Osteocyte (in vitro differentiated cells): ENCODE results near the gene CADPS2. TPM values are rescaled to one million over a fixed set of nuclear protein-coding genes. Genes with fewer than 3 reads are reported as not detected.

ENCODE experiments used
- DNase-seq: peaks from one replicate; pipeline ENCODE4 v3.0.0; 2021; ENCODE audit warnings: mixed read lengths; ENCODE audit not compliant: unreplicated experiment; ENCODE audit errors: extremely low spot score
- H3K27ac Mint-ChIP-seq: one replicate; pipeline ENCODE4 v1.8.0; 2021; ENCODE audit warnings: mild to moderate bottlenecking, mixed read lengths; ENCODE audit not compliant: unreplicated experiment
- H3K27me3 Mint-ChIP-seq: one replicate; pipeline ENCODE4 v1.8.0; 2021; ENCODE audit warnings: mixed read lengths; ENCODE audit not compliant: unreplicated experiment
- H3K36me3 Mint-ChIP-seq: one replicate; pipeline ENCODE4 v1.8.0; 2021; ENCODE audit warnings: mixed read lengths; ENCODE audit not compliant: unreplicated experiment
- H3K4me1 Mint-ChIP-seq: one replicate; pipeline ENCODE4 v1.8.0; 2021; ENCODE audit warnings: mixed read lengths; ENCODE audit not compliant: unreplicated experiment
- H3K4me3 Mint-ChIP-seq: one replicate; pipeline ENCODE4 v1.8.0; 2021; ENCODE audit warnings: mild to moderate bottlenecking, moderate library complexity, mixed read lengths; ENCODE audit not compliant: unreplicated experiment
- H3K9me3 Mint-ChIP-seq: one replicate; pipeline ENCODE4 v1.8.0; 2021; ENCODE audit warnings: mixed read lengths; ENCODE audit not compliant: unreplicated experiment
- total RNA-seq: library from RNA; stranded (reverse); gene quantifications from 2 replicates; pipeline ENCODE4 v1.2.1, GENCODE V29; 2021
- TF ChIP-seq, protein P1 (sequence below): fragments of 200-600 bp; sonication (generic); IDR thresholded peaks from 2 replicates; pipeline ENCODE4 v1.5.0; 2021; ENCODE audit warnings: antibody characterized with exemption, mild to moderate bottlenecking, moderate library complexity

CADPS2 gene
- total RNA-seq, 1 donor from 2014 or later: 0.81 TPM

DNA sequence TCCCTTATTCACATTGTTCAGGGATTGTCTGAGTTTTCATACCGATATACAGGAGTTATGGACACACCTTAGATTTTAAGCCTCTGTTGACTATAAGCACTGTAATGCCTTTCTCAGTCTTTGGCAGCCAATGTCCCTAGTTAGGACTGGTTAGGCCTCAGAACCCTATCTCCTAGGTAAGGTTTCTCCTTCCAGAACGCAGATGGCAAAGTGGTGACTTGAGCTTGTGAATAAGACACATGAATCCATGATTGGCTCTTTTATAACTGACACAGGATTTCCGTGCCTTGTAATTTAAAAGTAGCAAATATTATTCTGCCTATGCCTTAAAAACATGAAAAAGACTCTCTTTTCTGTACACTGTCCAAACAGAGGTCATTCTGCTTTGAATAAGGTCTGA lies 171.1 kb downstream of the CADPS2 start:
- TF ChIP-seq, protein P1, sequence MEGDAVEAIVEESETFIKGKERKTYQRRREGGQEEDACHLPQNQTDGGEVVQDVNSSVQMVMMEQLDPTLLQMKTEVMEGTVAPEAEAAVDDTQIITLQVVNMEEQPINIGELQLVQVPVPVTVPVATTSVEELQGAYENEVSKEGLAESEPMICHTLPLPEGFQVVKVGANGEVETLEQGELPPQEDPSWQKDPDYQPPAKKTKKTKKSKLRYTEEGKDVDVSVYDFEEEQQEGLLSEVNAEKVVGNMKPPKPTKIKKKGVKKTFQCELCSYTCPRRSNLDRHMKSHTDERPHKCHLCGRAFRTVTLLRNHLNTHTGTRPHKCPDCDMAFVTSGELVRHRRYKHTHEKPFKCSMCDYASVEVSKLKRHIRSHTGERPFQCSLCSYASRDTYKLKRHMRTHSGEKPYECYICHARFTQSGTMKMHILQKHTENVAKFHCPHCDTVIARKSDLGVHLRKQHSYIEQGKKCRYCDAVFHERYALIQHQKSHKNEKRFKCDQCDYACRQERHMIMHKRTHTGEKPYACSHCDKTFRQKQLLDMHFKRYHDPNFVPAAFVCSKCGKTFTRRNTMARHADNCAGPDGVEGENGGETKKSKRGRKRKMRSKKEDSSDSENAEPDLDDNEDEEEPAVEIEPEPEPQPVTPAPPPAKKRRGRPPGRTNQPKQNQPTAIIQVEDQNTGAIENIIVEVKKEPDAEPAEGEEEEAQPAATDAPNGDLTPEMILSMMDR: no peak
- H3K36me3 Mint-ChIP-seq: no peaks in the 10 kb centered on the region
- H3K9me3 Mint-ChIP-seq: peaks cover 3% of the 10 kb centered on the region
- no peaks in the 10 kb centered on the region for H3K4me1 Mint-ChIP-seq
- H3K27ac Mint-ChIP-seq: no peak overlapping the region
- no peak for DNase-seq
- H3K4me3 Mint-ChIP-seq: no peak overlapping the region
- no peaks in the 10 kb centered on the region for H3K27me3 Mint-ChIP-seq

DNA sequence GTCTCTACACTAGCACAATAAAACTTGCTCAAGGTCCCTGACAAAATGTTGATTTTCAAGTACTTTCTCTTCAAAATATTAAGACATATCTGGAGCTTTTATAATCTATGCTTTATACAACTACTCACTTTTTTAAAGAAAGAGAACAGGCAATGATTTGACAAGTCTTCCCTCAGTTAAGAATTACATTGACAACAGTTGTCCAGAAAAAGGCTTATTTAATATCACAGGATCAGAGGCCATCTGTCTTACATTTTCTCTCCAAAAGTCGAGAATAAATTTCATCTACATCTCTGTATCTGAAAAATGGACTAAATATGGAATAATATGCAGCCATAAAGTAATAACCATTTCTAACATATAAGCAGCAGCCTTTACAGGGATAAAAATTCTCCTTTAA lies 175.3 kb downstream of the CADPS2 start:
- Mint-ChIP-seq H3K4me3 (no peak overlapping the region), H3K4me1 (no peaks in the 10 kb centered on the region), H3K36me3 (no peaks in the 10 kb centered on the region), H3K9me3 (no peaks in the 10 kb centered on the region), H3K27ac (no peak overlapping the region), H3K27me3 (no peaks in the 10 kb centered on the region)
- no peak for DNase-seq
- TF ChIP-seq, protein P1: no peak

DNA sequence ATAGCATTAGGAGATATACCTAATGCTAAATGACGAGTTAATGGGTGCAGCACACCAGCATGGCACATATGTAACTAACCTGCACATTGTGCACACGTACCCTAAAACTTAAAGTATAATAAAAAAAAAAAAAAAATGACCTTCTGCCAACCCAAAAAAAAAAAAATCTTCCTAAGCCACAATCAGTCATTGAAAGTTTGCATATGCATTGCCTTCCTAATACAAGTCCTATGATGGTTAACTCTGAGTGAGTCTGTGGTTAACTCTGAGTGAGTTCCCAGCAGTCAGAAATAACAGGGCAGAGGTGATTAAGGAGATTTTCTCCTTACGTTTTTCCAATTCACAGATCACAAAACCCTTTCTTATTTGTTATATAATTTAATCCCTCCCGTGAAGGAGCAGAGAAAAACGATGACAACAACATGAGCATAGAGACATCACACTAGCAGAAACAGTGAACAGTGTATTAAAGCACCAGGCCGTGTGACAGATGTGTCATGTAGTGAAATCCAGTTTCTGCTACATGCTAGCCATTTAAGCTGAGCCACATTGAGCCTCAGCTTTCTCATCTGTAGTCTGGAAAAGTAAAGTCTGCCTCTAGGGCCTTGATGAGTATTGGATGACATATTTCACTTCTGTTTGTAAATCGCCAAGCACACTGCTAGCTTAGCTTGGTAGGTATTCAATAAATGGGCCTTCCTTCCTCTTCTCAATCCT lies 176.2 kb downstream of the CADPS2 start:
- TF ChIP-seq, protein P1: no peak
- Mint-ChIP-seq H3K9me3 (no peaks in the 10 kb centered on the region), H3K36me3 (no peaks in the 10 kb centered on the region), H3K4me1 (no peaks in the 10 kb centered on the region), H3K27ac (no peak overlapping the region), H3K4me3 (no peak overlapping the region), H3K27me3 (no peaks in the 10 kb centered on the region)
- no peak for DNase-seq

DNA sequence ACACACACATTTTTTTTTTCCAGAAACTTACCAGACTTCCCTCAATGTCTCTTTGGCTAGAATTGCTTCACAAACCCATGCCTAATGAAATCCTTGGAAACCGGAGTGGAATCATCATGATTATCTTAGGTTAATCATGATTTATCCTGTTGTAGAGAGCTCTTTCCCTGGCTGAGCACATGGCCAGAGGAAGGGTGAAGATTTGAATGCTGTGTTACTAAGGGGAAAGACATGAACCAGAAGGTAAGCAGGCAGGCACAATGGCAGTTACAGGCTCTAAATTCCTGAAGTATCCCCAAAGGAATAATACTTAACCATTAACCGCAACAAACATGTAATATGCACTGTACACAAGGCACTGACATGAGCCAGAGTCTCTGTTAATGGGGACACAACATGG lies 179.4 kb downstream of the CADPS2 start:
- TF ChIP-seq, protein P1: no peak
- H3K27ac Mint-ChIP-seq: no peak overlapping the region
- DNase-seq: no peak
- H3K4me1 Mint-ChIP-seq: no peaks in the 10 kb centered on the region
- H3K36me3 Mint-ChIP-seq: no peaks in the 10 kb centered on the region
- peaks cover 6% of the 10 kb centered on the region for H3K9me3 Mint-ChIP-seq
- H3K4me3 Mint-ChIP-seq: no peak overlapping the region
- no peaks in the 10 kb centered on the region for H3K27me3 Mint-ChIP-seq

DNA sequence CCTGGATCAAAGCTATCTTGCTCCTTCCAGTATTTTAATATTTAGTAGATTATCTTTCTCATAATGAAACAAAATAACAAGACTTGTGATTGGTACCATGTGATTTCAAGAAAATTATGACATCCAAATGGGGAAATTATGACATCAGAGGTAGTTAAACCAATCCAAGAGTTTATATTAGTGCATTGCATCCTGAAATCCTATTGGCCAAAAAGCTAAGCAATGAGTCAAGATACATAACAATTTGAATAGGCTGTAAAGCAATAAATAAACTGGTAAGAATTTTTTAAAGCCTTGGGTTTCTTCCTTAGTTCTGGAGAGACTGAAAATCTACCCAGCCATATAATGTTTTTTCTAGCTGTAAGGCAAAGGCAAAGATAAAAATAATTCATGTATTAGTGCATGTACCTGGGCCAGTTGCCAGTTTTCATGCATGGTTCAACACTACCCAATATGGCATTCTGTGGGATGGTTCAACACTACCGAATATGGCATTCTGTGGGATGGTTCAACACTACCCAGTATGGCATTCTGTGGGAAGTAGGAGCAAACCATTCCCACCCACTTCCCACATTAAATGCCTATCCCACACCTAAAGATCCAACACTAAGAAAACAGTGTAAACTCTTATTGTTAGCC lies 183.3 kb downstream of the CADPS2 start, which contains the start of gene RNF148:
Gene RNF148, minus strand, starts transcription at position 51 of the 639 bp plus-strand sequence. CDS start 172 bp downstream, outside the sequence.
- no peak within 1 kb of the TSS for H3K4me3 Mint-ChIP-seq
- TF ChIP-seq, protein P1: no peak
- no peaks in the 10 kb centered on the region for H3K4me1 Mint-ChIP-seq
- no peaks in the 10 kb centered on the region for H3K36me3 Mint-ChIP-seq
- peaks cover 6% of the 10 kb centered on the region for H3K9me3 Mint-ChIP-seq
- no peak for DNase-seq
- H3K27ac Mint-ChIP-seq: no peak within 1 kb of the TSS
- no peaks in the 10 kb centered on the region for H3K27me3 Mint-ChIP-seq
